GM18868 (cell line): ENCODE results near the gene SUPT3H.

Experiments used
- ATAC-seq: cut with Tn5 transposase; IDR thresholded peaks from one replicate; pipeline ENCODE4 v1.9.1; 2021; ENCODE audit warnings: mild to moderate bottlenecking, moderate library complexity; ENCODE audit not compliant: unreplicated experiment

SUPT3H gene

GRCh38 chr6:44808148-44808547, 569.6 kb downstream of the SUPT3H start:
- no peak for ATAC-seq

- ATAC-seq = no peak
These were observed 571.1 kb downstream of the SUPT3H start for GRCh38 chr6:44806656-44807055.

- ATAC-seq = no peak
These were observed 572.4 kb downstream of the SUPT3H start for GRCh38 chr6:44805238-44805846.

- no peak for ATAC-seq
These were observed 573.1 kb downstream of the SUPT3H start for GRCh38 chr6:44804546-44805159.

GRCh38 chr6:44804016-44804415, 573.7 kb downstream of the SUPT3H start:
- no peak for ATAC-seq

GRCh38 chr6:44800784-44801592, 576.7 kb downstream of the SUPT3H start:
- no peak for ATAC-seq

- ATAC-seq = no peak
These were observed 577.5 kb downstream of the SUPT3H start for GRCh38 chr6:44800171-44800783.

GRCh38 chr6:44797746-44798145, 580.0 kb downstream of the SUPT3H start:
- ATAC-seq = no peak

GRCh38 chr6:44795326-44795725, 582.4 kb downstream of the SUPT3H start:
- ATAC-seq = no peak

- no peak for ATAC-seq
These were observed 587.9 kb downstream of the SUPT3H start for GRCh38 chr6:44789806-44790205.

GRCh38 chr6:44789061-44789460, 588.7 kb downstream of the SUPT3H start:
- ATAC-seq = no peak

- ATAC-seq = no peak
These were observed 589.2 kb downstream of the SUPT3H start for GRCh38 chr6:44788387-44788981.

GRCh38 chr6:44787254-44787834, 590.4 kb downstream of the SUPT3H start:
- no peak for ATAC-seq

- no peak for ATAC-seq
These were observed 592.6 kb downstream of the SUPT3H start for GRCh38 chr6:44785130-44785529.

- no peak for ATAC-seq
These were observed 593.5 kb downstream of the SUPT3H start for GRCh38 chr6:44784195-44784594.

GRCh38 chr6:44782892-44783291, 594.8 kb downstream of the SUPT3H start:
- no peak for ATAC-seq

GRCh38 chr6:44781912-44782597, 595.7 kb downstream of the SUPT3H start:
- no peak for ATAC-seq

- ATAC-seq = no peak
These were observed 597.6 kb downstream of the SUPT3H start for GRCh38 chr6:44780161-44780560.

GRCh38 chr6:44779130-44779826, 598.5 kb downstream of the SUPT3H start:
- peak; percentile 96 for ATAC-seq
